Hippocampal formation (tissue), 2 donors: ENCODE measurements around the gene LIN7A.

Source experiments
- DNase-seq, 2 donors: peaks; one replicate each; lab custom pipeline; 2025; lab: John Stamatoyannopoulos, UW

The LIN7A gene

DNA sequence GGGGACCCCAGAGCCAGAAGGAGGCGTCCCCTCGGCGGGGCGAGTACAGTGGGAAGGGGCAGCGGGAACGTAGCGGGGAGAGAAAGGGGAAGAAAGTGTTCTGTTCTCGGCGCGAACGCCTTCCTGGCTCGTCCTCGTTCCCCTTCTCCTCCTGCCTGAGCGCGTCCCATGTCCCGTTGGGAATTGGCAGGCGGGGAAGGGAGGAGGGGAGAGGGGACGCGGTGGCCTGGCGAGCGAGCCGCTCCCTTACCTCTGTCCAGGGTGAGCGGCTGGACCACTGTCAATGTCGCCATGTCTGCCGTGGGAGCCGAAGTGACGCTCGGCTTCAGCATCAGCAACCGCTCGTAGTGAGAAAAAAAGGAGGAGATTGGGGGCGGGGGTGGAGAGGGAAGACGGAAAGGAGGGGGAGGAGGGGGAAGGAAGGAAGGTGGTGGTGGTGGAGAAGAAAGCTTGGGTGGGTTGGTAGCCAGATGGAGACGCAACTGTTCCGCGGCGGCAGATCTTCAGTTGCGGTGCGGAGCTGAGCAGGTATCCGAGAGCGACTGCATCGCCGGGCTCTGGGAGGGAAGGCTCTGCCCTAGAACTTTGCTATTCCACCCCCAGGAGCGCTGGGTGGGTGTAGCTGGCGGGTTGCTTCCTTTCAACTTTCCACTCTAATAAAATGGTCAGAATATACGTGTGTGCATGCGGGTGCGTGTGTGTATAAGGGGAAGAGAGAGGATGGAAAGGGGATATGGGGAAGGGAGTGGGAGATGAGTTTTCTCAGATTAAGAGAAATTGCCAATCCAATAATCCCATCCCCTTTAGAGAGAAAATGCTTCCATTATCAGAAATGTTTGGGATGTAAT lies at the start of gene LIN7A:
TSS of gene LIN7A (minus strand) at position 544 of the 848 bp plus-strand sequence. CDS start at position 332, 212 bp downstream.
- peak; percentile 10 to 35 for DNase-seq

DNA sequence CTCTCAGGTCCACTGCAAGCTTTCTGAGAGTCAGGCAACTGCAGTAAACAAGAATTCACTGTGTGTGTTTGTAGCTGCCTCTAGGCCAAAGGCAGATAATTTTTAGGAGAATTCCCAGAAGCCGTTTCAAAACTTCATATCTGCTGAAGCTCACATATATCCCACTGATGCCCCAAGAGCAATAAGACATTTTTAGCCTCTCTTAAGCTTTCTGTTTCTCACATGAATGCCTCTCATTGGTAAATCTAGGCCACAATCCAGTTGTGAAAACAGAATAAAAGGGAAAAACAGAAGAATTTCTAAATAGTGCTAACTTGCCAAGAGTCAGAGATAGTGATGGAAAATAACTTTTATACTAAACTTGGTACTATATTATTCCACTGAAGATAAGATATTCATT lies 48.5 kb upstream of the LIN7A start:
- DNase-seq = no peak

GRCh38 chr12:80979816-80980215 lies 42.1 kb upstream of the LIN7A start:
- DNase-seq = no peak

- no peak for DNase-seq
Observed at GRCh38 chr12:80979251-80979650, 41.5 kb upstream of the LIN7A start.

DNA sequence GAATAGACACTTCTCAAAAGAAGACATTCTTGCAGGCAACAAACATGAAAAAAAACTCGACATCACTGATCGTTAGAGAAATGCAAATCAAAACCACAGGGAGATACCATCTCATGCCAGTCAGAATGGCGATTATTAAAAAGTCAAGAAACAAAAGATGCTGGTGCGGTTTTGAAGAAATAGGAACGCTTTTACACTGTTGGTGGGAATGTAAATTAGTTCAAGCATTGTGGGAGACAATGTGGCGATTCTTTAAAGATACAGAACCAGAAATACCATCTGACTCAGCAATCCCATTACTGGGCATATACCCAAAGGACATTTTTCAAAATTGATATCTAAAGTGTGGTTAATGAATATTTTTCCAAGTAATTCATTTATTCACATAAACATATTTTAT lies 39.6 kb upstream of the LIN7A start:
- no peak for DNase-seq

- DNase-seq = no peak
Observed at GRCh38 chr12:80968326-80968725, 30.6 kb upstream of the LIN7A start.

DNA sequence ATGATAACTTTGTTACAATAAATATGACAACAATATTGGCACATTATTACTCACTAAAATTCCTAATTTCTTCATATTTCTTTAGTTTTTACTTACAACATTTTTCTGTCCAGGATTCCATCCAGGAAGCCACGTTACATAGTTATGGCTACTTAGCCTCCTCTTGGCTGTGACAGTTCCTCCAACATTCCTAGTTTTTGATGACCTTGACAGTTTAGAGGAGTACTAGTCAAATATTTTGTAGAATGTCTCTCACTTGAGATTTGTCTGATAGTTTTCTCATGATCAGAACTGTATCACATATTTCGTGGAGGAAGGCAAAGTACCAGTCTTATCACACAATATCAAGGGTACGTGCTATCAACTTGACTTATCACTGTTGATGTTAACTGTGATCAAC lies 29.8 kb upstream of the LIN7A start:
- DNase-seq = no peak

DNA sequence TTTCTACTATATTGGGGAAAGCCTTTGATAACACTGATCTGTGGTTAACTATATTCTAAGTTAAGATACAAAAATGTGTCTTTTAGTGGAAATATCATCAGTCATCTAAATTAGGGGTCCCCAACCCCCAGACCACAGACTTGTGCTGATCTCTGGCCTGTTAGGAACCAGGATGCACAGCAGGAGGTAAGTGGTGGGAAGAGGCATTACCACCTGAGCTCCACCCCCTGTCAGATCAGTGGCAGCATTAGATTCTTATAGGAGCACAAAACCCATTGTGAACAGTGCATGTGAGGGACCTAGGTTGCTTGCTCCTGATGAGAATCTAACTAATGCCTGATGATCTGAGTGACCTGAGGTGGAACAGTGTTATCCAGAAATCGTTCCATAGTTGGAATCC lies 28.3 kb upstream of the LIN7A start:
- no peak for DNase-seq

- DNase-seq = no peak
Observed at GRCh38 chr12:80958162-80958561, 20.4 kb upstream of the LIN7A start.

DNA sequence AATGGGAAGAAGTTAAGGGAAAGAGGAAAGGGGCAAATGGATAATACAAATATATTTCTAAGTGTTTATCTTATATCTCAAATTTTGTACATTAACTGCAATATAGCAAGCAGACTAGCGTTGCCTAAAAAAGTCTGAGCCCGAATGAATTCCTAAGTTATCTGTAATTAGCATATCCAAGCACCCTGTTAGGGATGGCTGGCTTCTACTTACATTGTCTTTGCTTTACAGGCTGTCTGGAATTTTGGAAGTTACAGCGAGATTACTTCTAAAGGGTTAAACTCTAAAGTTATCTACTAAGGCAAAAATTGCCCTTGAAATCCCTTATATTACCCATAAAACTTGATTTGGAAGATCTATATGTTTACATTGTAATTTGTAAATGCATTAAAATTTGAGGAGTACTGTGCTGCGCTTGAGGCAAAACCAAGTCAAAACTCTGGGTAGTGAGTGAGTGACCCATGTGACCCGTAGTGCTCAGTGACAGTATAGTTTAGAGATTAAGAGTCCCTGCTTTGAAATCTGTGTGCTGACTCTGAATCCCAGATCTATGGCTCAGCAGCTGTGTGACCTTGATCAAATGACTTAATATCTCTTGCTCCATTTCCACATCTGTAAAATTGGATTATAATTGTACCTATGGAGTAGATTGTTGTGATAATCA lies 17.3 kb upstream of the LIN7A start:
- DNase-seq = no peak

DNA sequence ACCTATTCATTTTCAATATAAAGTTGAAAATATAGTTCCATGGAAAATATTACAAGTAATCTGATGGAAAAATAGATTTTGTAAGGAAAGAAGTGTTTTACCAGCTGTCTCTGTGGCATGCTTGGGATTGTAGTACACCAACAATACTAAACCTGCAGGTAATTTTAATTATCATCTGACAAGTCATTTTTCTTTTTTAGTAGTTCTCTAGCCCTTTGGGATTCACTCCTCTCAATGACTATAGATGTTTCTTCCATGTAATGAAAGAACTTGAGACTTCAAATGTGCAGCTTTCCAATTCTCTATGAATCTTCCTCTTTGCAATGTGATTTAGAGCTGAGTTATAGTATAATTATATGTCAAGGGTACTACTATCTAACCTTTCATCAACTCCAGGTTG lies 14.7 kb upstream of the LIN7A start:
- no peak for DNase-seq

- no peak for DNase-seq
Observed at GRCh38 chr12:80946591-80946990, 8.9 kb upstream of the LIN7A start.

DNA sequence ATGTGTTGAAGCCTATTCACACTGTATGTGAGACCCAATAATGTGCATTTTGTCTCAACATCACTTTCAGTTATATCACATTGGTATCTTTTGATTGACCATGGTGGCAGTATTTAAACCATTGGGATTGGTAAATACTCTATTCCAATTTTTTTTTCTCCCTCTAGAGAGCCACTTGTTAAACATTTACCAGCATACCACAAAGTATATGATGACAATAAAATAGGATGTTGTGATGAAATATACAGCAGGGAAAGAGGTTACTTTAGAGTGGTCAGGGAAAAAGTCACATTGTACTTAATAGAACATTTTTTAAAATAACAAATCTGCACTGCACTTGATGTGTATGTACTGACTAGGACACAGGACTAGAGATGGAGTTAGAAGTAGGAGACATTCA lies 5.6 kb upstream of the LIN7A start:
- DNase-seq = no peak

DNA sequence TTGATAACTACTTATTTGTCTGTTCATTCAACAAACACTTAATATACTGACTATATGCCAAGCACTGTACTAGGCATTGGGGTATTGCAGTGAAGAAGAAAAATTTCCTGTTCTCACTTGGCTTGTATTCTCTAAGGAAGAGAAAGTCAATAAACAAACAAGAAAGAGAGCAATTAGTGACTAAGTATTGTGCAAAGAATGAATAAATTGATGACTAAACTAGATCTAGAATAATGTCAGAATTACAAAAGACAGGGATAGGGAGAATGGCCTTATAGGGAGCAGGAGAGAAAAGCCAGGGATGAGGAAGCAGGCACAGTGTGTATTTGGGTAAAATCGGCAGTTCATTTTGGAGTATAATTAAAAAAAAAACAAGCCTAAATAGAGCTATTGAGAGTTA lies 4.2 kb upstream of the LIN7A start:
- no peak for DNase-seq

GRCh38 chr12:80939231-80939950 lies 1.7 kb upstream of the LIN7A start:
- no peak for DNase-seq

GRCh38 chr12:80938397-80938796 lies 663 bp upstream of the LIN7A start:
- DNase-seq = no peak

GRCh38 chr12:80936642-80937390 lies 918 bp downstream of the LIN7A start:
- DNase-seq = peak in 1 of 2 donors; percentile 35

- peak in 1 of 2 donors; percentile 28 for DNase-seq
Observed at GRCh38 chr12:80936353-80936641, 1.4 kb downstream of the LIN7A start.

DNA sequence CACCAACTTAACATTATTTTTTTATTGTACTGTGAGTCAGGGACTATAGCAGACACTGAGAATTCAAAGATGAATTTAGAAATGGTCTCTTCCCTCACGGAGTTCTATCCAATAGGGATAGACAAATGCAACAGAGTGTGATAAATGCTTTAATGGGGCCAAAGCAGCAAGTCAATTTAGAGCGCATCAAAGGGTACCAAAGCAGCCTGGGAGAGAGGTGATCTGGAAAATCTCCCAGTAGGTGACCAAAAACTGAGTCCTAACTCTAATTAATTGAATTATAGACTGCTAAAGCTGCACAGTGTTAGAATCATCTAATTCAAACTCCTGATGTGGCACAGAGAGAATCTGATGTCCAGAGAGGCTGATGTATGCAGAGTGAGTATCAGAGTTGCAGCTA lies 2.6 kb downstream of the LIN7A start:
- no peak for DNase-seq

DNA sequence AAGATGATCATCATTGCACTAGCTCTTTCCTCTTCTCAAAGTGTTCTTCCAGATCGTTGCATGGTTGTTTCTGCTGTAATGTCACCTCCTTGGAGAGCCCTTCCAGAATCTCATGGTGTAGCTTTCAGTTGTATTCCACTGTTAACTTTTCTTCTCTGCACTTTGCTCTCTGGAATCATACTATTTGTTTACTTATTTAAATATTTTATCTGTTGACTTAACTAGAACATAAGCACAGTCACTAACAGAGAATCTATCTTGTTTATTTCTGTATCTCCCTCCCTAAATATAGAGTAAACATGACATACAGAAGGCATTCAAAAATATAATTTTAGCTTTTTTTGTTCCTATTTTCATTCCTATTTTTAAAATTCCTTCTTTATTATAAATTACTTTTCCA lies 11.8 kb downstream of the LIN7A start:
- no peak for DNase-seq

DNA sequence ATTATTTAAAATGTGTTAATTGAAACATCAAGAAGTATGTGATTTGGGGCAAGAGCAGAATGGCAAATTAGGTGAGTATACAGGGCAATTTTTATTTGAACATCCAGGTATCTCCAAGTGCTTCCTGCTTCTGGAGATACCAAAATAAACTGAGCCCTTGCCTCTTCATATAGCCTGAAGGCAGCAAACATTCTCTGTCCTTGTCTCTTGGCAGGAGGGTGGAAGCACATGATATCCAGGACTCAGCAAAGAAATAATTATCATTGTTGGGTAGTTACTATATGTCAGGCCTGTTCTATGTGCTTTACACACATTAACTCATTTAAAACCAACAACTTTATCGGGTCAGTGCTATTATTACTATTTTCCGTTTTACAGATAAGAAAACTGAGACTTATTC lies 12.5 kb downstream of the LIN7A start:
- DNase-seq = no peak

GRCh38 chr12:80924437-80924836 lies 13.3 kb downstream of the LIN7A start:
- DNase-seq = no peak
